Cardiac muscle cell (in vitro differentiated cells and primary cell): ENCODE data around the gene FGD4. TPM values are rescaled to one million over a fixed set of nuclear protein-coding genes. Genes with fewer than 3 reads are reported as not detected.

ENCODE experiments used
- DNase-seq, 2 donors: peaks; one replicate each; pipeline versions ENCODE4 v3.0.0 to v3.0.0-alpha.2; 2010 to 2017; ENCODE audit warnings: low read depth in 1 of 2, low spot score in 1 of 2
- H3K27ac ChIP-seq: fragments of 200-600 bp; sonication (generic); 2 replicates; pipeline ENCODE4 v1.5.1; 2016
- H3K27me3 ChIP-seq: fragments of 200-600 bp; sonication (generic); 2 replicates; pipeline ENCODE4 v1.6.0; 2016; ENCODE audit warnings: control low read depth
- H3K36me3 ChIP-seq: fragments of 200-600 bp; sonication (generic); 2 replicates; pipeline ENCODE4 v1.5.1; 2016; ENCODE audit warnings: control low read depth
- H3K4me1 ChIP-seq: fragments of 200-600 bp; sonication (generic); 2 replicates; pipeline ENCODE4 v1.8.1; 2017; ENCODE audit warnings: low read depth, mild to moderate bottlenecking, mixed run types
- H3K4me3 ChIP-seq: fragments of 200-600 bp; sonication (generic); 2 replicates; pipeline ENCODE4 v1.5.1; 2016; ENCODE audit warnings: mild to moderate bottlenecking
- H3K9me3 ChIP-seq: fragments of 200-600 bp; sonication (generic); 2 replicates; pipeline ENCODE4 v1.5.1; 2017; ENCODE audit warnings: low read depth, mild to moderate bottlenecking, control low read depth
- polyA plus RNA-seq: library from polyadenylated mRNA; unstranded; fragments of >200 nt; fragmentation: Nextera tagmentation; extraction: Ambion mirVana; gene quantifications from 2 replicates; pipeline ENCODE4 v1.2.1, GENCODE V29; 2016
- total RNA-seq: library from RNA; depleted of rRNA; stranded (reverse); fragments of >200 nt; gene quantifications from 2 replicates; pipeline ENCODE4 v1.2.3, GENCODE V29; 2016
- TF ChIP-seq, protein P1 (sequence below): IDR thresholded peaks from 2 replicates; pipeline ENCODE4 v1.5.1; 2012; ENCODE audit warnings: low read depth, mild to moderate bottlenecking, low read length

Gene FGD4
- total and polyA plus RNA-seq, 2 experiments from 2014 or later, result 2.5 to 7.3 TPM

GRCh38 chr12:32419520-32419960 lies 20.2 kb downstream of the FGD4 start:
- Histone ChIP-seq H3K4me1 (peaks cover 5% of the 10 kb centered on the region), H3K27me3 (no peaks in the 10 kb centered on the region), H3K4me3 (no peak overlapping the region), H3K27ac (peak overlapping the region; percentile 49), H3K36me3 (no peaks in the 10 kb centered on the region), H3K9me3 (no peaks in the 10 kb centered on the region)
- peak; percentile 42 to 74 for DNase-seq
- TF ChIP-seq, protein P1, sequence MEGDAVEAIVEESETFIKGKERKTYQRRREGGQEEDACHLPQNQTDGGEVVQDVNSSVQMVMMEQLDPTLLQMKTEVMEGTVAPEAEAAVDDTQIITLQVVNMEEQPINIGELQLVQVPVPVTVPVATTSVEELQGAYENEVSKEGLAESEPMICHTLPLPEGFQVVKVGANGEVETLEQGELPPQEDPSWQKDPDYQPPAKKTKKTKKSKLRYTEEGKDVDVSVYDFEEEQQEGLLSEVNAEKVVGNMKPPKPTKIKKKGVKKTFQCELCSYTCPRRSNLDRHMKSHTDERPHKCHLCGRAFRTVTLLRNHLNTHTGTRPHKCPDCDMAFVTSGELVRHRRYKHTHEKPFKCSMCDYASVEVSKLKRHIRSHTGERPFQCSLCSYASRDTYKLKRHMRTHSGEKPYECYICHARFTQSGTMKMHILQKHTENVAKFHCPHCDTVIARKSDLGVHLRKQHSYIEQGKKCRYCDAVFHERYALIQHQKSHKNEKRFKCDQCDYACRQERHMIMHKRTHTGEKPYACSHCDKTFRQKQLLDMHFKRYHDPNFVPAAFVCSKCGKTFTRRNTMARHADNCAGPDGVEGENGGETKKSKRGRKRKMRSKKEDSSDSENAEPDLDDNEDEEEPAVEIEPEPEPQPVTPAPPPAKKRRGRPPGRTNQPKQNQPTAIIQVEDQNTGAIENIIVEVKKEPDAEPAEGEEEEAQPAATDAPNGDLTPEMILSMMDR, result no peak

GRCh38 chr12:32420356-32420755 lies 21.0 kb downstream of the FGD4 start:
- DNase-seq, result no peak
- no peak overlapping the region for H3K4me3 ChIP-seq
- TF ChIP-seq, protein P1, result no peak
- no peaks in the 10 kb centered on the region for H3K36me3 ChIP-seq
- H3K27me3 ChIP-seq, result no peaks in the 10 kb centered on the region
- H3K9me3 ChIP-seq, result no peaks in the 10 kb centered on the region
- peaks cover 5% of the 10 kb centered on the region for H3K4me1 ChIP-seq
- H3K27ac ChIP-seq, result no peak overlapping the region

GRCh38 chr12:32423559-32423958 lies 24.2 kb downstream of the FGD4 start:
- H3K27ac ChIP-seq, result no peak overlapping the region
- TF ChIP-seq, protein P1, result no peak
- H3K9me3 ChIP-seq, result no peaks in the 10 kb centered on the region
- H3K4me1 ChIP-seq, result peaks cover 5% of the 10 kb centered on the region
- no peak for DNase-seq
- no peaks in the 10 kb centered on the region for H3K27me3 ChIP-seq
- no peak overlapping the region for H3K4me3 ChIP-seq
- no peaks in the 10 kb centered on the region for H3K36me3 ChIP-seq

DNA sequence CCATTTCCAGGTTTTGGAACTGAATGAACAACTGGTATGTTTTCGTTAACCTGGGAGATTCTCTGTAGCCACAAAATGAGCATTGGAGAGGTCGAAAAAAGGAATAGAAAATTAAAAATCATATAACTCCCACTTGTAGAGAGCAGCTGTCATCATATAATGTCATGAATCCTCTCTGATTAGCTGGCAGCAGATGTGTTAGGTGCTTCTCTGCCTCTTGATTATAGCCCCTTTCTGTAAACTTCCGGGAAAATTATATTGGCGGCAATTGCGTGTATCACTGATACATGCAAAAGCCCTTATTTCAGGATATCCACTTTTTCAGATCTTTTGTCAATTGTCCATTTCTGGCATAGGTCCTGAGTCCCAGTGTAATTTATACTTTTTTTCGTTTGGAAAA lies 31.7 kb downstream of the FGD4 start:
- no peaks in the 10 kb centered on the region for H3K36me3 ChIP-seq
- DNase-seq, result no peak
- no peak overlapping the region for H3K27ac ChIP-seq

GRCh38 chr12:32435921-32436705 lies 36.8 kb downstream of the FGD4 start:
- no peaks in the 10 kb centered on the region for H3K4me1 ChIP-seq
- H3K27ac ChIP-seq, result no peak overlapping the region
- no peak for DNase-seq
- no peak overlapping the region for H3K4me3 ChIP-seq
- no peaks in the 10 kb centered on the region for H3K27me3 ChIP-seq
- H3K9me3 ChIP-seq, result no peaks in the 10 kb centered on the region
- TF ChIP-seq, protein P1, result no peak
- H3K36me3 ChIP-seq, result no peaks in the 10 kb centered on the region

More for the DNA sequence above, 31.7 kb downstream of the FGD4 start:
- TF ChIP-seq, protein P1, result no peak
- Histone ChIP-seq H3K9me3 (no peaks in the 10 kb centered on the region), H3K4me1 (no peaks in the 10 kb centered on the region), H3K27me3 (no peaks in the 10 kb centered on the region), H3K4me3 (no peak overlapping the region)
